NCI-H82 treated with DMSO at 0.1 percent for 48 hours (cell line): ENCODE data around the gene PEPD.

Source experiments
- DNase-seq: peaks from one replicate; lab custom pipeline; 2025; ENCODE audit not compliant: unreplicated experiment; lab: John Stamatoyannopoulos, UW

PEPD gene

DNA sequence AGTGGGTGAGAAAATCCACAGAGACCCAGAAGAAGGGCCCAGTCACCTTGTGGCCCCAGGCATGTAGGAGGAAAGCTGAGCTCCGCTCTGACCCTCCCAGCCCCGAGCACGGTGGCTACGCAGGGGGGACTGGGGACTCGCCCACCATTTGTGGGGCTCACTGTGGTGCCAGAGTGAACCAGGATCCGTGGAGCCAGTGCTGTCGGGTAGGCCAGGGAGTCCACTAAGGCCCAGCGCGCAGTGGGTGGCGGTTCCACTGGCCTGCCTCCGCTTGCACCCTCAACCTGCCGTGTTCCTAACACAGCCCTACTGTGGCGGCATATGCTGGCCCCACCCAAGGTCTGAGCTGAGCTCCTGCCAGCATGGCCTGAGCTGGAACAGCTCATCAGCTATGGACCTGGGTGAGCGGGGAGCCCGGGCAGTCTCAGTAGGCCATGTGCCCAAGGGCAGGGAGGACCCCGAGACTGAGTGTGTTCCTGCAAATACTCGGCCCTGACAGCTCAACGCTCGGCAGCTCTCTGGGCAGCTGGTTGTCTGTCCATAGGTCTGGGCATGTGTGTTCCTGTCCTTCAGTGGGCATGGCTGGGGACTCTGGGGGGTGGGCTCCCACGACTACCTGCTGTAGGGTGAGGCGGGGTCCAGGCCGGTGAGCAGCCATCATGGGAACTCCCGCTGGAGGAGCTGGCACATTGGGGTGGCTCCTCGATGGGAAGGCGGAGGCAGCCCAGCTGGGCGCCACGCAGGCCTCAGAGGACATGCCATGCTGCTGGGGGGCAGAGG is 111.5 kb downstream of the PEPD start:
- DNase-seq, result no peak

DNA sequence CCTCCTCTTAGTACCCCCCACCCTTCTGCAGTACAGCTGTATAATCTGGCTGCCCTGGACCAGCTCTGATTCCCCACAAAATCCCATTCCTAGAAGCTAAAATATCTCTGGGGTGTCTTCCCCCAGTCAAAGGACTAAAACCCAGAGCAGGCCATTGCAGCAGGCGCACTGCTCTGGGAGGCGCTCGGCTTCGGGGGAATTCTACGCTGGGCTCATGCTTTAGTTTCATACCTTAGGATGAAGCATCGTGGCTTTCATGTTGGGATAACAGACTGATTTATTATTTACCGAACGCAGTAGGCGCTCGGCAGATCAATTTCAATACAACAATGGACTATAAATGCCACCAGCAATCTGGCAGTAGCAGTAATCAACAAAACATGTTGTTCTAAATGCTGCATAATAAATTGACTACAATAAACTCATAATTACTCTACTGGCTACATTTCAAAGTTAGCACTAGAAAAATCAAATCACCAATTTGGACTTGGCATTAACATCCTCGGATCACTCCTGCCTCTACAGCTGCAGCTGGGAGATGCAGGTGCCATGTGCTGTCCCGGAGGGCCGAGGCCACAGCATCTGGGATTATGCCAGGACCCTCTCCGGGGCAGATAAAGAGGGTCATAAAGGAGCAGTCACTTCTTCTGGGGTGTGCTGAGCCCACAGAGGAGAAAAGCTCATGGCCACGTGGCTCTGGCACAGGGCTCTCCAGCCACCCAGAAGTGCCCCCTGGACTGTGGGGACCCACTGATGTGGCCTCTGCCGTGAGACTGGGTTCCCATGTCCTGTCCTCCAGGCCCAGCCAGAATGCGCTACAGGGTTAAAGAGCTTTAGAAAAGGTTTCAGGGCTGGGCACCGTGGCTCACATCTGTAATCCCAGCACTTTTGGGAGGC is 112.8 kb downstream of the PEPD start:
- no peak for DNase-seq

DNA sequence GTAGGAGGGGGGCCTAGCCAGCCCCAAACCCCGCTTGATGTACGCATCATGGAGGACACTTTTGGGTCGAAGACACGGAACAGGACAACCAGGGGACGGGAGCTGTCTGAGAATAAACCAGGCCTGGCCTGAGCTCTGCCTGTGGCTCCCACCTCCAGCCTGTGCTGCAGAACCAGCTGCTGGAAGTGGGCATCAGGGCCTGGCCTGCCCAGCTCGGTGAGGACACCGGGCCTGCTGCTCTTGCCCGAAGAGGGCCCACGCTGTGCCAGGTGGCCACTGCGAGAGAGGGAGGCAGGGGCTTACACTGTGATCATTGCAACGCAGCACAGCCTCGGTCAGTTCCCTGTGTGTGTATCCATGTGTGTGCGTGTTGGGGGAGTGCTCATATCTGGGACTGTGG is 113.5 kb downstream of the PEPD start:
- DNase-seq, result no peak

DNA sequence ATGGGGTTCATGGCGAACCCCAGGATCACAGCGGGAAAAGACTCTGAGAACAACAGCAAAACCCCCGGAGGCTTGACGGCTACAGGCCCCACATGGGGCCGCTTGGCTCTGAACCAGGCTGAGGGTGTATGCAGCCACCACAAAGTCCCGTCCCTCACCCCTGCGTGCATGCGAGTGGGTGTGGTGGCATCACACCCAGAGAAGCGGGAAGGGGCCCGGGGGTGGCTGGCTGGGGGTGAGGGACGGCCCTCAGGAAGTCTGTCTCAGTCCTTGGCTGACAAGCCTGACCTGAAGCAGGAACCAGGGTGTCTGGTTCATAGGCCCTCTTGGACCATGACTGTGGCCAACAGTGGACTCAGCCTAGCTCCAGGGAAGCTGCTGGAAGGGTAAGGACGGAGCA is 113.9 kb downstream of the PEPD start:
- DNase-seq, result no peak

DNA sequence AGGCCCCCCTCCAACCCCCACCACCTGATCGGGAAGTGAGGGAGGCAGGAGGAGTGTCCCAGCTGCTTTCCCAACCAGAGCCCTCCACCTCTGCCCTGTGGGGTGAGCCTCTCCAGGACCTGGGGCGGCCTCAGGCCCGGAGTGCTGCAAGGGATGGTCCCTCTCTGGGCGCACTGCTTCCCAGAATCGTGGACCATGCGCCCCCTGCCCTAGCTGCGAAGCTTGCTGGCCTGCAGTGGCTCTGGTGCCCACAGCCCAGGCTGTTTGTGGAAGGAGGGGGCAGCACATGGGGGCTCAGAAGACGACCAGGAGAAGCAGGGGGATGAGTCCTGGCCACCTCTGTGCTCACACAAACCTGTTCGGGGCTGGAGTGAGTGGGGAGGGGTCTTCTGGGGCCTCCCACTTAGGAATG is 114.4 kb downstream of the PEPD start:
- DNase-seq, result no peak

DNA sequence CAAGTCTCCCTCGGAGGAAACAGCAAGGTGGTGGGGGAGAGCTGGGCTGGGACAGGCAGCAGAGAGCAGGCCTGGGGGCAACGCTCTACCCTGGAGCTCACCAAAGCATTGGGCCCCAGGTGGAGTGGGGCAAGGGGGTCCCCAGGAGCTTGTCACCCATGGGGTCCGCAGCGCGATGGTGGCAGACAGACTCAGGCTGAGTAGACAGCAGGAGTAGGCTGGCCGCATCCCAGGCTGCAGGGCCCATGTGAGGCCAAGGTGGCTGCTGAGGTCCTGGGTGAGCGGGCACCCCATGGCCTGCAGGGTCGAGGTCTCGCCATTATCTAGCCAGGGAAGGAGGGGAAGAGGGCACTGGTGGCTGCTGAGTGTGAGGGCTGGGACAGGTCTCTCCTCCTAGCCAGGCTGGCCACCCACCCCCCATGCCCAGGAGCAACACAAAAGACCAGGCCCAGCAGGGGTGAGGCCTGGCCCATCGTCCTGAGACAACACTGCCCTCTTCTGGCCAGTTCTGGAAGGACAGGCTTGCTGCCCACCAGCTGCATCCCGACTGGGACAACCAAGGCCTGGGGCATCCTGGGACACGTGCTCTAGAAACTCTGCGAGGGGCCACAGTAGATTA is 115.0 kb downstream of the PEPD start:
- DNase-seq, result peak; percentile 23

DNA sequence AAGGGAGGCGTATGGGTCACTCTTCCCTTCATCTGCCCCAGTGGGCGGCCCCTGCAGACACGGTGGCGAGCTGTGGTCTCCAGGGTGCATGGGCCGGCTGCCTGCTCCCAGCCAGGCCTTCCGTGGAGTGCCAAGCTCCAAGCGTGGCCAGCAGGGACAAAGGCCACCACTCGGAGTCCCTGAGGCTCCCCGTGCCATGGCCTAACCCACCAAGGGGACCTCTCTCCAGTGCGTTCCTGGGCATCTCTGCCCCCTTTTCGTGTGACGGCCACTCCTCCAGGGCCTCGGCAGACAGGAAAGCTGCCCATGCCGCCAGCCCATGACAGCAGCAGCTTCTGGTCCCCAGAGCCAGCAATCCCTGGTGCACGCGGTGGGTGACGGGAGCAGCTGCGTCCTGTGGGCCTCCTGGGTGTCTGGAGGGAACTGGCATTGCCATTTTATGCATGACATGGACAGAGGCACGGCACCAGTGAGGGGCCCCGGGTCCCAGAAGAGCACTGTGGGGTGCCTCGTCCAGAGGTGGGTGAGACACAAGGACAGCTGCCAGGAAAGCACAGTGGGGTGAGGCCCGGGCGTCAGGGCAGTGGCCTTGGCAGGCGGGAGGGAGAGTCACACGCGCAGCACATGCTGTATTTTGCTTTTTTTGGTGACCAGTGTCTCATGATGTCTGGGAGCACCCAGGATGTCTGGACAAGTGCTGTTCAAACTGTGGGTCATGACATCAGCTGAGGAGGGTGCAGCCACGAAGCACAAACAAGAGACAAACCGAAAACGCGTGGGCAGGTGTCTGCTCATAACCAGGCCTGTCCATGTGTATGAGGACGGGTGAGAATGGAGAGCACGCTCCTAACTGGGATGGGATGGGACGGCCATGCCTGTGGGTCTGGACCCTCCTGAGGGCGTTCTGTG is 115.8 kb downstream of the PEPD start:
- no peak for DNase-seq

DNA sequence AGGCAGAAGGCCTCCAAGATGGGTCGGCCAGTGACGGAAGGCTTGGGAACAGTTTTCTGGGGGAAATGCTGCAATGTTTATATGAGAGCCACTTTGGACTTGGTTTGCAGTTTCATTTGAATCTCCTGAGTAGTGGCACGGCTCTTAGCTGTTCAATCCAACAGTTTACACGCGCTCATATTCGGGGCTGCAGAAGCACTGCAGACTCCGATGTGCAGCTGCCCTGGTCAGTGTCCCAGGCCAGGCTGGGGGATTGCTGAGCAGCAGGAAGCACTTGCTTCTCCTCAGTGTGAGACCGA is 116.4 kb downstream of the PEPD start:
- DNase-seq, result no peak

DNA sequence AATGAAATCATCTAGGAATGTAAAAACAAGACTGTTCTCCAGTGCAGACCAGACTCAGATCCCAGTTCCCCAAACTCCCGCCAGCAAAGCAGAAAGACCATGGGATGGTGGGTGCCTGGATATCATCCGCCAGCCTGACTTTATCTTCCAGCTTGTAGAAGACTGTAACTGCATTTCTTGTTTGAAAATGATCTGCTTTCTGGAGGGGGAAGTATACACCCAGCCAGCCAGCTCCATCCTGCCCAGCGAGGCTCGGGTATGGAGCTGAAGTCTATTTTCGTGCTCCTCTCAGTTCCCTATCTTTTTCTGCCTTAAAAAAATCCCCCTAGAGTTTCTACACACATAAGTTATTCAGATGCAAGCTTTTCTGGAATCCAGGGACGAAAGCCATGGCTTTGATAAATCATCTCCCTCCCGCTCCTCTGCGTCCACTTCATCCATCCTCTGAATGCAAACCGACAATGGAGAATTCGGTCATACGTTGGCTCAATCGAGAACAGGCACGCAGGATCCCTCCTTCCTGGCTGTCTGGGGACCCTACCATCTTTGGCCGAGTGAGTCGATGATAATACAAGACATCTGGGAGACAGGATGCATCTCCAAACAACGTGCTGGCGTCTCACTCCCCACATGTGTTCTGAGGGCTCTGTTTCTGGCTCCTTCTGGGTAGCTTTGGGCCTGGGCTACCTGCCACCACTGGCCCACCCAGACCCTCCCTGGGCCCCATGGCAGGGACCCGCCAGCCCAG is 116.9 kb downstream of the PEPD start:
- no peak for DNase-seq

DNA sequence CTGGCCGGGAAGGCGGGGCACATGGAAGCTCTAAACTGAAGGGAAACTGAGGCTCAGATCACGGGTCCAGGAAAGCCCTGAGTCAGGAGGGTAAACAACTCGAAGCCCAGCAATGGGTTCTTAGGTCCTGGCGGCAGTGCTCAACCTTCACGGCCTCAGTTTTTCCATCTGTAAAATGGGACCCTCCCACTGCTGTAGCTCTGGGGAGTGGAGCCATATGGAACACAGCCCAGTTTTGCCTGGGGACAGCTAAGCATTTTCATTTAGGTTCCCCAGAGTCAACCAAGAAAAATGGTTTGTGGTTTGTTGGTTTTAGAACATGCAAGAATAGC is 117.7 kb downstream of the PEPD start:
- DNase-seq, result no peak

DNA sequence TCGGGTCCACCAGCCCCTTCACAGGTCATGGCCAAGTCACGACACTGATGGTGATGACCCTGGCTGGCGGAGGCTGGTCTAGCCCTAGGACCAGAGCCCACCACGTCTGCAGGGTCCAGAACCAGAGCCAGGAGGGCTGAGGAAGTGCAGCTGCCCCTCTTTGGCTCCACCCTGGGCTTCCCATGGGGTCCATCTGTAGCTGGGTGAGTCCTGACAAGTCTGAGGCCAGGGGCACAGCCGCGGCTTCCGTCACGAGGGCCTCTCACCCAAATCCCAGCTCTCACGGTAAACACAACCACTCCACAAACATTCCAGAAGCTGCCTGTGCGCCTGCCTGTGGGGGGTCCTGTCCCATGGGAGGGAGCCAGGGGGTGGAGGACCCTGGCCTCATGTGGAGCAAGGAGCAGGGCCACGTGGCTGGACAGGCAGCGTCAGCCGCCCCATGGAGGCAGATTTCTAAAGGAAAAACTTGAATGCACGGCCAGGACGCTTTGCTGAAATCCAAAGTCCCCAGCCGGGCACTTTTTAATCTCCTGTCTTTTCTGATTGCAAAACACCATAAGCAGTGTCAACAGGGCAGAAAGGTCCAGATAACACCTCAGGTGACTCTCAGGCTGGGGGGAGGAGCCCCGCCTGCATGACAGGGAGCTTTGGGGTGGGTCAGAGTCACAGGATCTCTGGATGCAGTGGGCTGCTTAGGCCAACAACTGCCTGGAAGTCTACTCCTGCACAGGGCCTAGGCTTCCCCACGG is 118.2 kb downstream of the PEPD start:
- no peak for DNase-seq

DNA sequence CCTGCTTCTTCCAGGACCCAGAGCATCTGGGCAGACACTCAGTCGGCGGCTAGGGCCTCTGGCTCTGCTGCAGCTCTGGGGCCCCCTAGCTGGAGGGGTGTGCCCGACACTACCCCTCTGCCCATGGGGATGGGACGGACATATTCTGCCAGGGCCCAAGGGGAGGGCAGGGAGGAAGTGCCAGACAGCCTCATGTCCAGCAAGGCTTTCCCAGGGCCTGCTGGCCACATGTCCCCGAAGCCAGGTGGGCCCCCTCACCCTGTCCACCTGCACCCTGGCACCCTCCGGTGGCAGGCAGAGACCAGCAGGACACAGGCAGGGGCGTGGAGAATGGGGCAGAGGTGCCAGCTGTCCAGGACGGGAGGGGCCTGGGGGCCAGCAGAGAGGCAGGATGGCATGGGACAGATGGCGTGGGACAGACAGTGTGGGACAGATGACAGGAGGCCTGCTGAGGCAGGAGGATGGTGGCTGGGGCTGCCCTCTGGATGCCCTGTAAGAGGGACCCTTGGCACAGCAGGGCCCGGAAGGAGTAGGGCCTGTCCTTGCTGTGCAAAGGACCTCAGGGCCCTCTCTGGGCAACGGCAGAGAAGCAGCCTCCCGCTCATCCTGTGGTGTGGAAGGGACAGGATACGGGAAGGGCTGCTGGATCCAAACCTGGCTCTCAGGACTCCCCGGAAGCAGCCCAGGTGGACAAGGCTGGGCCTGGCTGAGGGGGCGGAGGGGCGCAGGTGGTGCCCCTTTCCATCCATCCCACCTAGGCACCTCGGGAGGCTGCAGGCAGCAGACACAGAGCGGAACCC is 119.0 kb downstream of the PEPD start:
- DNase-seq, result no peak

DNA sequence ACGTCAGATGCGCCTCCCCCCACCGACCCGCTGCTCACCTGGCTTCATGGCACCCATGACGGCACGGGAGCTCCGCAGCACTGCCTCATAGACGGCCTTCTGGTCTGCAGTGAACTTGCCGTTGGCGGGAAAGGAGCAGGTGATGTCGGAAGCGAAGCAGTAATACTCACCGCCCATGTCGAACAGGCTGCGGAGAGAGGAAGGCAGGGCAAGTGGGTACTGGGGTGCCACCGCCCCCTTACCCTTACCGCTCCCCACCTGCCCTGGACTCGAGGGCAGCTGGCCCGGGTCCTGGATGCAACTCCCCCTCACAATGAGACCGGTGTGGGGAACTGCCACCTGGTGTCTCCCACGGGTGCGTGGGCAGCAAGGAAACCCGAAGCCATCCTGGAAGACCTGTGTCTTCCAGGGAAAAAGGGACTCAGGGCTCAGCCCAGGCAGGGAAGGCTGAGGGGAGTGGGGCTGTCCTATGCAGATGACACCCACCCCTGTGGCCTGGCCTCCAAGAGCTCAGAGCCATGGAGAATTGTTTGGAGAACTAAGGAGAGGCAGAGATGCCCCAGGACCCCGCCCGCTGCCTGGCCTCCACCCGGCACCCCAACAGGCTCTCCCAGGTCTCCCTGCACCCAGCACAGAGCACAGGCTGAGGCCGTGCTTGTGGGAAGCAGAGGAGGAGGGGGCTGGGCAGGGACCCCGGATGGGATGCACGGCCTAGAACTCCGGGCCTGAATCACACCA is 119.7 kb downstream of the PEPD start:
- no peak for DNase-seq

DNA sequence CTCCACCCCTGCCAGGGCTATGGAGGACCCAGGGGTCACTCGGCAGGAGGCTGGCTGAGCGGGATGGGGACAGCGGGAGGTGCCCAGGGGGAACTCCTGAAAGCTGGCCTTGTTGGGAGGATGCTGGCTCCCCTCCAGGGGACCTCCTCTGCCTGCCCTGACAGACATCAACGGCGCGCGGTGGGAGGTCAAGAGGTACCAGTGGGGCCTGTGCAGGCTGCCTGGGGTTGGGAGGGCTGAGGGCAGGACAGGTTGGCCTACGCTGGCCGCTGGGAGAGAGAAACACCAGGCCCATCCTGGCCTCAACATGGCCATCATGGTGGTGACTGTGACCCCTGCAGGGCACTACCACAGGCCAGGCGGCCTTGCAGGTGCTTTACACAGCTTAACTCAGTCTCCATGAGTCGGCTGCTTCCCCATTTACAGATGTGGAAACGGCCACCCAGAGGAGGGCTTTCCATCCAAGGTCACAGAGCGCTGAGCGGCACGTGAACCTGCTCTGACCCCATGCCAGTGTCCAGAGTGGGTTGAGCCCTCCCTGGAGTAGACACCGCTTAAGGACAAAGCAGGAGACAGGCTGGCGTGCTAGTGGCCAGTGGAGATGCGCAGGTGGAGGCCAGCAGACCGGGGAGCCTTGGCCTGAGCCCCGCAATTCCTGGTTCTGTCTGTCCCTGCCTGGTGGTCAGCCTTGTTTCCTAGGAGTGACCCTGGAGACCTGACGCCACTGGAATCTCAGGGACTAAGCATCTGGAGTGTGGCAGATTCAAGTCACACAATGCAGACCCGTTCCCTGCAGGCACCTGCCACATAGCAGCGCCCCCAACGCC is 120.5 kb downstream of the PEPD start:
- DNase-seq, result no peak

DNA sequence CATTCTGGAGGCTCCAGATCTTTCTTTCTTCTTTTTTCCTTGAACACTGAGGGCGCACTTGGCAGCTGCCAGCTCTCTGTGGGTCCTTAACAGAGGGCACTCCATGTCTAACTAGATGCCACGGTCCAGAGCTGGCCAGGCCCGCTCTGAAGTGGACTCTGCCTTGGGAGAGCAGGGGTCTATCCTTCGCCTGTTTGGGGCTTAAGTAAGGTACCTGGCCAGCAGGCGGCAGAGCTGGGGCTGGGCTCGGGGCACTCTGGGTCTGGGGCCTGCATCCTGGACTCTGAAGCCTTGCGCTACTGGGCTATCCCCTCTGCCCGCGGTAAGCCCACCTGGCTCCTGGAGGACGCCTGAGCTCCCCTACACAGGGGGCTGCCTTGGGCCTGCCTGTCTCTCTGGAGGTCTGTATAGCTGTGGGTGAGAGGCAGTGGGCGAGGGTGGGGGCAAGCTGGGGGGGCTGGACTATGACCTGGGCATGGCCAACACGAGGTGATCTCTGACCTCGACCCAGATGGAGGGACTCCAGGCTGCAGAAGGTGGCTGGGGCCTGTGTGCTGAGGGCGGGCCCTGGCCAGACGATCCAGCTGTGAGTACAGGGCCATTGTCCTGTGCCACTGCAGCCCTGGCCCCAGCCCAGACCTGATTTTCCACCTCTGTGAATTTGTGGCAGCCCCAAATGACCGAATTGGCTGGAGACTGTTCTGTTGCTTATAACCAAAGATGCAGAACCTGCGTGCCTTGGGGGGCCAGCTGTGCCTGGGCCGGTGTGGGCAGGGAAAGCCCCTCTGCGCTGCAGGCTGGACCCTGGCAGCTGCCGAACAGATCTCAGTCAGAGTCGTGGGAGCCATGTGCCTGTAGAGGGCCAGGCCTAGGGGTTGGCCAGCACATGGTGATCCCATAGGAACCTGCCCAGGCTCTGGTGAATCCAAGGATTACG is 121.6 kb downstream of the PEPD start:
- no peak for DNase-seq

DNA sequence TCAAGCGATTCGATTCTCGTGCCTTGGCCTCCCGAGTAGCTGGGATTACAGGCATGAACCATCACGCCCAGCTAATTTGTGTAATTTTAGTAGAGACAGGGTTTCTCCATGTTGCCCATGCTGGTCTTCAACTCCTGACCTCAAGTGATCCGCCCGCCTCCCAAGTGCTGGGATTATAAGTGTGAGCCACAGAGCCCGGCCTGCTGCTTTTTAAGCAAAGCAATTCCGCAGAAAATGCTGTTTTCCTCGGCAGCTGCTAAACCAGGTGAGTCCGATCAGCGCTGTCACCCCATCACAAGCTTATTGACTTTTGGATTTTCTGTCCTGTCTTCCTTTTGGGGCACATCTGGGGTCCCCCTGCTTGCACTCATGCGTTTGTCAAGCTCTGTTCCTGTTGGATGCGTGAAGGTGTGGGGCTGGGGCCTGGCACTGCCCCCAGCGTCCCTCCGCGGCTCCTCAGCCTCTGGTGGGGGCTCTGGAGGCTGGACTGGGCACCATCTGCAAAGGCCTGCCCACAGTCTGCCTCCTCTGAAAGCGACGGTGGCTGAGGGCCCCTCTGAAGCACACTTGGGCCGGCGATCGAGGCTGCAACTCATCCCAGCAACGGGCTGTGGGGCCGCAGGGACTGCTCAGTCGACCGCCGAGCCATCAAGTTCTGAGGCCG is 122.4 kb downstream of the PEPD start:
- DNase-seq, result no peak
